Measurements from ENCODE around the gene ZFP36L1.

- TF ChIP-seq, protein P1, sequence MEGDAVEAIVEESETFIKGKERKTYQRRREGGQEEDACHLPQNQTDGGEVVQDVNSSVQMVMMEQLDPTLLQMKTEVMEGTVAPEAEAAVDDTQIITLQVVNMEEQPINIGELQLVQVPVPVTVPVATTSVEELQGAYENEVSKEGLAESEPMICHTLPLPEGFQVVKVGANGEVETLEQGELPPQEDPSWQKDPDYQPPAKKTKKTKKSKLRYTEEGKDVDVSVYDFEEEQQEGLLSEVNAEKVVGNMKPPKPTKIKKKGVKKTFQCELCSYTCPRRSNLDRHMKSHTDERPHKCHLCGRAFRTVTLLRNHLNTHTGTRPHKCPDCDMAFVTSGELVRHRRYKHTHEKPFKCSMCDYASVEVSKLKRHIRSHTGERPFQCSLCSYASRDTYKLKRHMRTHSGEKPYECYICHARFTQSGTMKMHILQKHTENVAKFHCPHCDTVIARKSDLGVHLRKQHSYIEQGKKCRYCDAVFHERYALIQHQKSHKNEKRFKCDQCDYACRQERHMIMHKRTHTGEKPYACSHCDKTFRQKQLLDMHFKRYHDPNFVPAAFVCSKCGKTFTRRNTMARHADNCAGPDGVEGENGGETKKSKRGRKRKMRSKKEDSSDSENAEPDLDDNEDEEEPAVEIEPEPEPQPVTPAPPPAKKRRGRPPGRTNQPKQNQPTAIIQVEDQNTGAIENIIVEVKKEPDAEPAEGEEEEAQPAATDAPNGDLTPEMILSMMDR (conservative IDR thresholded peaks at IDR 0.05; ENCODE audit: low read depth, low read length): no peak
- TF ChIP-seq EZH2 (IDR thresholded peaks at IDR 0.05; ENCODE audit: borderline replicate concordance, low read depth, low read length, poor library complexity, severe bottlenecking): no peak
These were observed 21.2 kb downstream of the ZFP36L1 start for GRCh38 chr14:68771631-68772030.
